Mammary epithelial cell (primary cell): Measurements from ENCODE around the gene CBLL1.

ENCODE experiments used
- CTCF ChIP-seq, 2 donors: IDR thresholded peaks in 1 of 2; conservative IDR thresholded peaks in 1 of 2; 2 replicates each; pipeline ENCODE4 v1.5.1; 2011 to 2012; ENCODE audit warnings: inconsistent platforms in 2 of 2, low read length in 2 of 2, mild to moderate bottlenecking in 2 of 2, control low read depth in 1 of 2, low read depth in 1 of 2; ENCODE audit not compliant: insufficient read depth in 1 of 2; ENCODE audit errors: extremely low read depth in 1 of 2
- EZH2 ChIP-seq: IDR thresholded peaks from 2 replicates; pipeline ENCODE4 v1.6.1; 2012; ENCODE audit warnings: low read length, inconsistent platforms, borderline replicate concordance

- no peak for TF ChIP-seq CTCF (conservative IDR thresholded peaks at IDR 0.05 in 1 of 2, IDR thresholded peaks at IDR 0.05 in 1 of 2; ENCODE audit: extremely low read depth in 1 of 2, insufficient read depth in 1 of 2, low read depth in 1 of 2, low read length in 2 of 2)
- no peak for TF ChIP-seq EZH2
Observed at GRCh38 chr7:107723255-107723654, 20.7 kb upstream of the CBLL1 start.
